ENCODE measurements around the gene TRPT1. TPM values are rescaled to one million over a fixed set of nuclear protein-coding genes. Genes with fewer than 3 reads are reported as not detected.

TRPT1 gene
- total RNA-seq, 3 donors from 2014 or later (not counting 1 experiment from before 2014, with no cell fraction given) = 22.7 to 30.8 (median 28.5) TPM

GRCh38 chr11:64251016-64251752 is 25.2 kb upstream of the TRPT1 start, which contains the start of gene PLCB3:
TSS of gene PLCB3 (plus strand) at chr11:64251530. CDS start at chr11:64251650, 120 bp downstream.
- peak within 1 kb of the TSS; percentile 86 for H3K4me3 Mint-ChIP-seq
- TF ChIP-seq CTCF (IDR thresholded peaks at IDR 0.05) = peak; percentile 78
- Histone ChIP-seq H3K9me3 (ENCODE audit: control insufficient read depth, insufficient read depth, low read length) (no peaks in the 10 kb centered on the region), H3K27ac (ENCODE audit: low read length) (no peak within 1 kb of the TSS), H3K27me3 (ENCODE audit: control insufficient read depth, insufficient read depth, low read length) (no peaks in the 10 kb centered on the region), H3K4me1 (ENCODE audit: control insufficient read depth, insufficient read depth, low read length) (peaks cover 41% of the 10 kb centered on the region), H3K4me3 (ENCODE audit: low read length) (peak within 1 kb of the TSS; percentile 58), H3K36me3 (ENCODE audit: control insufficient read depth, insufficient read depth, low read length) (no peaks in the 10 kb centered on the region)
- H3K4me1 Mint-ChIP-seq = peaks cover 14 to 30% of the 10 kb centered on the region in 2 donors
- ATAC-seq = peak; percentile 72 to 86 (median 79)
- H3K27me3 Mint-ChIP-seq (ENCODE audit: low read depth in 2 of 2) = no peaks in the 10 kb centered on the region
- peak; percentile 67 to 77 for DNase-seq
- peak within 1 kb of the TSS in 1 of 2 donors; percentile 86 for H3K27ac Mint-ChIP-seq
- intact Hi-C loops (cut with micrococcal nuclease) = loop anchor here (1.0 to 2.0 kb wide), 2 partner anchors 18 to 50 kb away; no protein-coding TSS in a partner anchor
- no peaks in the 10 kb centered on the region for H3K36me3 Mint-ChIP-seq
- WGBS (ENCODE audit: insufficient coverage) = under 1% methylated on average over 75 of the region's 75 CpGs
- no peaks in the 10 kb centered on the region for H3K9me3 Mint-ChIP-seq

GRCh38 chr11:64250415-64251015 is 24.5 kb upstream of the TRPT1 start:
- no peaks in the 10 kb centered on the region for H3K36me3 ChIP-seq (ENCODE audit: control insufficient read depth, insufficient read depth, low read length)
- DNase-seq (no peak), ATAC-seq (no peak)
- no peaks in the 10 kb centered on the region for H3K9me3 ChIP-seq (ENCODE audit: control insufficient read depth, insufficient read depth, low read length)
- Mint-ChIP-seq H3K9me3 (no peaks in the 10 kb centered on the region), H3K27me3 (ENCODE audit: low read depth in 2 of 2) (no peaks in the 10 kb centered on the region), H3K27ac (peak overlapping the region in 1 of 2 donors; percentile 18), H3K4me1 (peaks cover 14 to 36% of the 10 kb centered on the region in 2 donors), H3K36me3 (no peaks in the 10 kb centered on the region), H3K4me3 (peak overlapping the region; percentile 77)
- 27% methylated on average over 13 of the region's 13 CpGs for WGBS (ENCODE audit: insufficient coverage)
- no peak overlapping the region for H3K27ac ChIP-seq (ENCODE audit: low read length)
- intact Hi-C loops (cut with micrococcal nuclease) = loop anchor here (1.0 to 2.0 kb wide), 2 partner anchors 18 to 51 kb away; no protein-coding TSS in a partner anchor
- TF ChIP-seq CTCF (IDR thresholded peaks at IDR 0.05) = no peak
- no peaks in the 10 kb centered on the region for H3K27me3 ChIP-seq (ENCODE audit: control insufficient read depth, insufficient read depth, low read length)
- peaks cover 47% of the 10 kb centered on the region for H3K4me1 ChIP-seq (ENCODE audit: control insufficient read depth, insufficient read depth, low read length)
- peak overlapping the region; percentile 41 for H3K4me3 ChIP-seq (ENCODE audit: low read length)

- Histone ChIP-seq H3K27ac (ENCODE audit: low read length) (no peak overlapping the region), H3K4me3 (ENCODE audit: low read length) (no peak overlapping the region), H3K9me3 (ENCODE audit: control insufficient read depth, insufficient read depth, low read length) (no peaks in the 10 kb centered on the region), H3K4me1 (ENCODE audit: control insufficient read depth, insufficient read depth, low read length) (peaks cover 54% of the 10 kb centered on the region), H3K27me3 (ENCODE audit: control insufficient read depth, insufficient read depth, low read length) (no peaks in the 10 kb centered on the region), H3K36me3 (ENCODE audit: control insufficient read depth, insufficient read depth, low read length) (no peaks in the 10 kb centered on the region)
- H3K4me3 Mint-ChIP-seq = peak overlapping the region; percentile 40
- H3K27ac Mint-ChIP-seq = no peak overlapping the region
- ATAC-seq (no peak), DNase-seq (no peak)
- WGBS (ENCODE audit: insufficient coverage) = 83% methylated on average over 6 of the region's 8 CpGs
- H3K27me3 Mint-ChIP-seq (ENCODE audit: low read depth in 2 of 2) = no peaks in the 10 kb centered on the region
- peaks cover 14 to 41% of the 10 kb centered on the region in 2 donors for H3K4me1 Mint-ChIP-seq
- no peaks in the 10 kb centered on the region for H3K9me3 Mint-ChIP-seq
- intact Hi-C loops (cut with micrococcal nuclease) = loop anchor here (2.0 kb wide), 1 partner anchor 19 kb away; no protein-coding TSS in a partner anchor
- no peak for TF ChIP-seq CTCF (IDR thresholded peaks at IDR 0.05)
- no peaks in the 10 kb centered on the region for H3K36me3 Mint-ChIP-seq
These were observed 23.8 kb upstream of the TRPT1 start for GRCh38 chr11:64249563-64250414.
